ENCODE data around the gene CTNNA2. TPM values are rescaled to one million over a fixed set of nuclear protein-coding genes. Genes with fewer than 3 reads are reported as not detected.

Gene CTNNA2
- total and polyA plus RNA-seq, 12 donors, result 0.12 to 5.0 (median 1.4) TPM; not detected in 1

GRCh38 chr2:80364524-80365212 lies 851.8 kb downstream of the CTNNA2 start:
- WGBS, 4 donors, result 51 to 62% (median 56%) methylated on average over 6 of the region's 6 CpGs
- TF ChIP-seq CTCF (IDR thresholded peaks at IDR 0.05), result no peak
- TF ChIP-seq POLR2A (IDR thresholded peaks at IDR 0.05), result no peak
- Histone ChIP-seq H3K27ac (no peak overlapping the region), H3K4me3 (no peak overlapping the region), H3K4me1 (replicated peaks in 1 of 2) (no peaks in the 10 kb centered on the region), H3K36me3 (replicated peaks in 1 of 2) (no peaks in the 10 kb centered on the region), H3K27me3 (no peaks in the 10 kb centered on the region), H3K9me3 (replicated peaks in 1 of 3) (no peaks in the 10 kb centered on the region)
- intact Hi-C loops (cut with DNase I), result no loop called here
- DNase-seq, result no peak

- H3K27ac ChIP-seq, result no peak overlapping the region
- intact Hi-C loops (cut with DNase I), result no loop called here
- 45 to 53% (median 49%) methylated on average over 3 of the region's 3 CpGs for WGBS, 4 donors
- H3K36me3 ChIP-seq (replicated peaks in 1 of 2), result no peaks in the 10 kb centered on the region
- H3K4me1 ChIP-seq (replicated peaks in 1 of 2), result no peaks in the 10 kb centered on the region
- H3K4me3 ChIP-seq, result no peak overlapping the region
- H3K9me3 ChIP-seq (replicated peaks in 1 of 3), result no peaks in the 10 kb centered on the region
- TF ChIP-seq CTCF (IDR thresholded peaks at IDR 0.05) (no peak), POLR2A (IDR thresholded peaks at IDR 0.05) (no peak)
- no peaks in the 10 kb centered on the region for H3K27me3 ChIP-seq
- no peak for DNase-seq
These were observed 852.9 kb downstream of the CTNNA2 start for GRCh38 chr2:80365762-80366161.

GRCh38 chr2:80370375-80371009 lies 857.6 kb downstream of the CTNNA2 start:
- DNase-seq, result no peak
- WGBS, 4 donors, result 60 to 82% (median 66%) methylated on average over 3 of the region's 3 CpGs
- Histone ChIP-seq H3K4me1 (replicated peaks in 1 of 2) (no peaks in the 10 kb centered on the region), H3K4me3 (no peak overlapping the region), H3K36me3 (replicated peaks in 1 of 2) (no peaks in the 10 kb centered on the region), H3K9me3 (replicated peaks in 1 of 3) (no peaks in the 10 kb centered on the region), H3K27me3 (no peaks in the 10 kb centered on the region), H3K27ac (no peak overlapping the region)
- intact Hi-C loops (cut with DNase I), result no loop called here
- TF ChIP-seq CTCF (IDR thresholded peaks at IDR 0.05) (no peak), POLR2A (IDR thresholded peaks at IDR 0.05) (no peak)

- H3K27me3 ChIP-seq, result no peaks in the 10 kb centered on the region
- 69 to 94% (median 82%) methylated on average over 3 of the region's 3 CpGs for WGBS, 4 donors
- intact Hi-C loops (cut with DNase I), result no loop called here
- no peak for TF ChIP-seq CTCF (IDR thresholded peaks at IDR 0.05)
- no peak for TF ChIP-seq POLR2A (IDR thresholded peaks at IDR 0.05)
- no peak for DNase-seq
- H3K9me3 ChIP-seq (replicated peaks in 1 of 3), result no peaks in the 10 kb centered on the region
- no peaks in the 10 kb centered on the region for H3K36me3 ChIP-seq (replicated peaks in 1 of 2)
- no peak overlapping the region for H3K27ac ChIP-seq
- no peaks in the 10 kb centered on the region for H3K4me1 ChIP-seq (replicated peaks in 1 of 2)
- no peak overlapping the region for H3K4me3 ChIP-seq
These were observed 861.3 kb downstream of the CTNNA2 start for GRCh38 chr2:80374105-80374504.
